GM21786 (cell line): ENCODE measurements around the gene WHRN.

Experiments used
- ATAC-seq: cut with Tn5 transposase; IDR thresholded peaks from one replicate; pipeline ENCODE4 v1.9.1; 2021; ENCODE audit not compliant: unreplicated experiment

WHRN gene

GRCh38 chr9:114369216-114370130, 135.8 kb downstream of the WHRN start:
- no peak for ATAC-seq

- peak; percentile 24 for ATAC-seq
Observed at GRCh38 chr9:114367772-114368569, 137.3 kb downstream of the WHRN start.

GRCh38 chr9:114367366-114367765, 137.9 kb downstream of the WHRN start:
- no peak for ATAC-seq

- ATAC-seq, result peak; percentile 49
Observed at GRCh38 chr9:114366334-114367128, 138.7 kb downstream of the WHRN start.

- no peak for ATAC-seq
Observed at GRCh38 chr9:114365194-114365593, 140.1 kb downstream of the WHRN start.

GRCh38 chr9:114364134-114365041, 140.9 kb downstream of the WHRN start:
- no peak for ATAC-seq

- no peak for ATAC-seq
Observed at GRCh38 chr9:114363424-114363823, 141.8 kb downstream of the WHRN start.

- ATAC-seq, result no peak
Observed at GRCh38 chr9:114362394-114362793, 142.9 kb downstream of the WHRN start.

GRCh38 chr9:114361542-114361941, 143.7 kb downstream of the WHRN start:
- no peak for ATAC-seq

GRCh38 chr9:114359801-114360200, 145.5 kb downstream of the WHRN start:
- no peak for ATAC-seq

GRCh38 chr9:114357911-114358328, 147.4 kb downstream of the WHRN start:
- ATAC-seq, result no peak

GRCh38 chr9:114357360-114357759, 147.9 kb downstream of the WHRN start:
- no peak for ATAC-seq

GRCh38 chr9:114356792-114357191, 148.5 kb downstream of the WHRN start:
- no peak for ATAC-seq

GRCh38 chr9:114355821-114356220, 149.5 kb downstream of the WHRN start:
- ATAC-seq, result no peak
